Esophagus muscularis mucosa (tissue), 3 donors: ENCODE data around the gene NRXN3.

Source experiments
- POLR2A ChIP-seq: fragments of 450-650 bp; IDR thresholded peaks from one replicate; pipeline ENCODE4 v1.6.1; 2017; ENCODE audit warnings: antibody characterized with exemption, moderate library complexity, mild to moderate bottlenecking, low read depth
- TF ChIP-seq, protein P1 (sequence below), 3 experiments: fragments of 200-600 bp in 2 of 3; fragments of 450-650 bp in 1 of 3; sonication (generic) in 2 of 3; IDR thresholded peaks; one replicate each; pipeline ENCODE4 v1.5.1; 2017 to 2019; ENCODE audit warnings: antibody characterized with exemption in 3 of 3, mild to moderate bottlenecking in 2 of 3, moderate library complexity in 1 of 3

DNA sequence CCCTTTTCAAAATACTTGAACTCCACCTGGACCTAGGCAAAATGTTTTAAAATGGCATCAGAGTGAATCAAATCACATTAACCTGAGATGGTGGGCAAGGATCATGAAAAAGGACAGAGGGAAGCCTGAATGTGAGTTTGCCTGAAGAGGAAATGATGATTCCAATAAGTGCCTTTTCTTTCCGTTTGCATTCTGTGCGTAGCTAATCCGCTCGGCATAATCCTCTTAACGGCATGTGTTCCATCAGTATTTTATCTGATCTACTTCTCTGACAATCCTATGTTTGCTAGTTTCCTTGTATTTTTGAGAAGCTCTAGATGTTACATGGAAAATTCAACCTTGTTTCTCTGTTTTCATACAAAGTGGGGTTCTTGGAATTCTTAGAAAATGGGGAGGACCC lies 354.6 kb downstream of the NRXN3 start:
- no peak for TF ChIP-seq POLR2A
- TF ChIP-seq, protein P1, sequence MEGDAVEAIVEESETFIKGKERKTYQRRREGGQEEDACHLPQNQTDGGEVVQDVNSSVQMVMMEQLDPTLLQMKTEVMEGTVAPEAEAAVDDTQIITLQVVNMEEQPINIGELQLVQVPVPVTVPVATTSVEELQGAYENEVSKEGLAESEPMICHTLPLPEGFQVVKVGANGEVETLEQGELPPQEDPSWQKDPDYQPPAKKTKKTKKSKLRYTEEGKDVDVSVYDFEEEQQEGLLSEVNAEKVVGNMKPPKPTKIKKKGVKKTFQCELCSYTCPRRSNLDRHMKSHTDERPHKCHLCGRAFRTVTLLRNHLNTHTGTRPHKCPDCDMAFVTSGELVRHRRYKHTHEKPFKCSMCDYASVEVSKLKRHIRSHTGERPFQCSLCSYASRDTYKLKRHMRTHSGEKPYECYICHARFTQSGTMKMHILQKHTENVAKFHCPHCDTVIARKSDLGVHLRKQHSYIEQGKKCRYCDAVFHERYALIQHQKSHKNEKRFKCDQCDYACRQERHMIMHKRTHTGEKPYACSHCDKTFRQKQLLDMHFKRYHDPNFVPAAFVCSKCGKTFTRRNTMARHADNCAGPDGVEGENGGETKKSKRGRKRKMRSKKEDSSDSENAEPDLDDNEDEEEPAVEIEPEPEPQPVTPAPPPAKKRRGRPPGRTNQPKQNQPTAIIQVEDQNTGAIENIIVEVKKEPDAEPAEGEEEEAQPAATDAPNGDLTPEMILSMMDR (IDR thresholded peaks at IDR 0.05) = no peak
